Superior temporal gyrus (tissue), 1 donor: ENCODE data around the gene RNF157.
"Not testable (repeated sequence)": the region's sequence is repeated elsewhere in the genome, so short reads cannot be mapped to it uniquely, and the experiment has no call there.

ENCODE experiments used
- DNase-seq: peaks from one replicate; pipeline ENCODE4 v3.0.0-alpha.2; 2016; ENCODE audit errors: extremely low spot score

RNF157 gene

DNA sequence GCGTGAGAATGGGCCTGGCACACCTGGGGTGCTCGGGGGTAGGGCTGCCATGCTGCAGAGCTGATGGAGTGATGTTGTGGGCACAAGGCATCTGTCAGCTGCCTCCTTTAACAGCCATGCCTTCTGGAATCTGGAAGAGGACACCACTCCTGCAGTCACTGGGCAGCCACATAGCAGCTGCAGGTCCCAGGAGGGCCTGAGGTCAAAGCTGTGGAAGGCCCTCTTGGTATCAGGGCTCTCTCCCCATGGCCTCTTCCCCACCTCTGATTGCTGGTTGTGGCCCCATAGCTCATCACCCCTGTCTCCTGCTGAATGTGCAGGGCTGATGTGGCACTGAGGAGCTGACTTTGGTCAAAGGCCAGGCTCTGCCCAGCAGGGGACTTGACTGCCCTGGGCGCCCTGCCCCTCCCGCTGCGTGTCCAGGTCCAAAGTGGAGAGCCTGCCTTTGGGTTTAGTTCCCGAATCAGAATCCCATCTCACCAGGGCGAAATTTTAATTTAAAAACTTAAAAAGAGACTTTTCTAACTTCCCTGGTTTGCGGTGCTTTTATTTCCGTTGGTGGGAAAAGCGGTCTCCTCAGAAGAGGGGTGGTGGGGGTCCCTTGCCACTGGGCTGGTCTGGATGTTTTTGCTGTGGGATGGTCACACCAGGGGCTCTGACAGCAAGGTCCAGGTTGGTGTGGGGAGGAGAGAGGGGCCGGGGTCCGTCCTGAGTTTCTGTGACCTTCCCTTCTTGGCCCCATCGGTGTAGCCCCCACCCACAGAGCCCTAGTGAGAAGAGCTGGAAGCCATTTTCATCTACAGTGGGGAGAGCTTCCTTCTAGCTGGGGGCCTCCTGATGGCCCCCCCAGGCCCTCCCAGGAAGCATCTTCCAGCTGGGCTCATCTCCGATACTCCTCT, 30.7 kb upstream of the RNF157 start:
- DNase-seq = no peak

DNA sequence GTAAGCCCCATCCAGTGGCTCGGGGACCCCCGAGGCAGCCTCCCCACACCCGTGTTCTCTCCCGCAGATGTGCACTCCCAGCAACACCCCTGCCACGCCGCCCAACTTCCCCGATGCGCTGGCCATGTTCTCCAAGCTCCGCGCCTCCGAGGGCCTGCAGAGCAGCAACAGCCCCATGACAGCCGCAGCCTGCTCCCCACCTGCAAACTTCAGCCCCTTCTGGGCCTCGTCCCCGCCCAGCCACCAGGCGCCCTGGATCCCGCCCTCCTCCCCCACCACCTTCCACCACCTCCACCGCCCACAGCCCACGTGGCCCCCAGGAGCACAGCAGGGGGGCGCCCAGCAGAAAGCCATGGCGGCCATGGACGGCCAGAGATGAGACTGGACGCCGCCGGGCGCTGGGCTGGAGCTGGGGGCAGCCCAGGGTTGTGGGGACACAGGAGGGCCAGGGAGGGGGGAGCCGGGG, 29.9 kb upstream of the RNF157 start:
- DNase-seq = no peak

DNA sequence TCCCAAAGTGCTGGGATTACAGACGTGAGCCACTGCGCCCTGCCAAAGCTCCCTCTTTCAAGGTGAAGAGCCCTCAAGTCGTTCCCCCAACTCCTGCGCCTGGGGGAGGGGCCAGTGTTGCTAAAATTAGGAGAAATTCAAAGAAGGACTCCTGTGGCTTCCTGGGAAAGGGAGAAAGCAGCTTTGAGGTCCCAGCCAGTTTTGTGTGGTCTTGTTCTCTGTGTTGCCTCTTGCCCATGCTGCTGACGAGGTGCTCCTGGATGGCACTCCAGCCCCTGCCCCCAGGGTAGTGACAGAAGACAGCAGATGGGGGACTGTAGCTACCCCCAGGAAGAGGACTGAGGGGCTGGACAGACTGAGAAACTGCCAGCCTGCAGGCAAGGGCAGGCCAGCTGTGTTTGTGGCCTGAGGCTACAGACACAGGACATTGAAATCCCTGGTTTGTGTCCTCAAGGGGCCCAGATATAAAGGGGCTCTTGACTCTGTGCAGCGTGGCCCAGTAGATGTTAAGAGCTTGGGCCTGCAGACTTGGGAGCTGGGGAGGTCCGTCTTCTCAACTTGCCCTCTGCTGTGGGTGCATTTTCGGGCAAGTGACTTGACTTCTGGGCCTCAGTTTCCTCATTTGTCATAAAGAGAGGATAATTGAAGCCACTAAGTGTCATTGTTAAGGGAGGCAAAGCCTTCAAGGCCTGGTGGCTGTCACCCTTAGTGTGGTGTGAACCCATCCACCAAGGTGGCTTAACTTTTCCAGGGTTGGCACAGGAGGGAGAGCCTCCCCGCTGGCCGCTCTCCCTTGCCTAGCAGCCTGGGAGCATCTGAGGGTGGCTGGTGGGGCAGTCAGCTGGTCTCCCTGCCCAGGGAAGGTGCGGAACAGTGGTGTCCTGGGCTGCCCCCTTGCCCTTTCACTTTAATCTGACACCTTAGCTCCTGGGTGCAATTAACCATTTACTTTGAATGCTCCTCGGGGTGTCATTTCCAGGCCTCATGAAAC, 29.0 kb upstream of the RNF157 start:
- no peak for DNase-seq

DNA sequence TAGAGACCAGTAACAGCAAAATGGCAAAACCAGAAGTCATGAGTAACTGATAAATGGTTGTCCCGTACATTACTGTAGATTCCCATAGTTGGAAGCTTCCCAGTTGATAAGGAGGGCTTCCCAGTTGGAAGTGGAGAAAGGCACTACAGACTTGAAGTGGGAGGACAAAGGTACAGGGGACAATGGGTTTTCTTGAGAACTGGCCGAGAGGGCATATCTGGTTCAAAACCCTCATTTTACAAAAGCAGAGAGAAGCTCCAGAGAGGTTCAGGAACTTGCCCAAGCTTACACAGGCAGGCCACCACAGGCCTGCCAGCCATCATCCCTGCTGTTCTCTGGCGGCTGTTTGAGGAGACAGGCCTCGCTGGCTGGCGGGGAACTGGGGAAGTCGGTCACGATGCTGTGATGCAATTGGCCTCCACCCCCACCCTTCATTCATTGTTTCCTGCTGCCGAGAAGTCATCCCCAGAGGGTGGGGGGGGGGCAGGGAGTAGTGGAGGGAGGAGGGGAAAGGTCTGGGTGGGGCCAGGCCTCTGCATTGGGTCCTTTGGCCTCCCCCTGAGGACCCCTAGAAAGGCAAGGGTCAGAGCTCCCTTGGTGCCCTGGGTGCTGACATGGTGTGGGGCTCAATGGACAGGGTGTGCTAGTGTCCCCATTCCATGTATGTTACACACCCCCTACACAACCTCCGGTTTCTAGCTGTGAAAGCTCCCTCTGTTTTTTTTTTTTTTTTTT, 27.9 kb upstream of the RNF157 start:
- peak; percentile 71 for DNase-seq

DNA sequence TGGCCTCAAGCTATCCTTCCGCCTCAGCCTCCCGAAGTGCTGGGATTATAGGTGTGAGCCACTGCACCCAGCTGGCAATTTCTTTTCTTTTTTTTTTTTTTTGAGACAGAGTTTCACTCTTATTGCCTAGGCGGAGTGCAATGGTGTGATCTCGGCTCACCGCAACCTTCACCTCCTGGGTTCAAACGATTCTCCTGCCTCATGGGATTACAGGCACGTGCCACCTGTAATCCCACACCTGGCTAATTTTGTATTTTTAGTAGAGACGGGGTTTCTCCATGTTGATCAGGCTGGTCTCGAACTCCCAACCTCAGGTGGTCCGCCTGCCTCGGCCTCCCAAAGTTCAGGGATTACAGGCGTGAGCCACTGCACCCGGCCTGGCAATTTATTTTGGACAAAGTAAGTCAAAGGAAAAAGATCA, 27.3 kb upstream of the RNF157 start:
- DNase-seq = not testable (repeated sequence)

DNA sequence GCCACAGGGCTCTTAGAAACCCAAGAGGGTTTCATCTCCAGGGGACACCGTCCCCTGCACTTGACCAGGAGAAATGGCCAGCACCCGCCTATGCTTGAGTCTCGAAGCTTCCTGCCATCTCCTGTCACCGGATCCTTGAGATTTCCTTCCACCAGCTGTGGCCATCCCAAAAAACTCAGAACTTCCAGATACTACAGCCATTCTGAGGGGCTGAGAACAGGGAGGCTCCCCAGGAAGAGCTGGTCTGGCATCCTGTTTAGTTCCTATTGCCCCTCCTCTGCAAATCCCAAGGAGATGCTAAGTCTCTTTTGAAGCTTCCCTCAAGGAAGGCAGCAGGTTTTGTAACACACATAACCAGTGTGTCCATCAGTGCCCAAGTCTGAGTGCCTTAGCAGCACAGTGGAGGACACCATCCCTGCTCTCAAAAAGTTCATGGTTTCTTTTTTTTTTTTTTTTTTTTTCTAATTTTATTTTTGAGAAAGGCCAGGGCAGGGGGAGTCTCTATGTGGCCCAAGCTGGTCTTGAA, 26.8 kb upstream of the RNF157 start:
- DNase-seq = no peak

DNA sequence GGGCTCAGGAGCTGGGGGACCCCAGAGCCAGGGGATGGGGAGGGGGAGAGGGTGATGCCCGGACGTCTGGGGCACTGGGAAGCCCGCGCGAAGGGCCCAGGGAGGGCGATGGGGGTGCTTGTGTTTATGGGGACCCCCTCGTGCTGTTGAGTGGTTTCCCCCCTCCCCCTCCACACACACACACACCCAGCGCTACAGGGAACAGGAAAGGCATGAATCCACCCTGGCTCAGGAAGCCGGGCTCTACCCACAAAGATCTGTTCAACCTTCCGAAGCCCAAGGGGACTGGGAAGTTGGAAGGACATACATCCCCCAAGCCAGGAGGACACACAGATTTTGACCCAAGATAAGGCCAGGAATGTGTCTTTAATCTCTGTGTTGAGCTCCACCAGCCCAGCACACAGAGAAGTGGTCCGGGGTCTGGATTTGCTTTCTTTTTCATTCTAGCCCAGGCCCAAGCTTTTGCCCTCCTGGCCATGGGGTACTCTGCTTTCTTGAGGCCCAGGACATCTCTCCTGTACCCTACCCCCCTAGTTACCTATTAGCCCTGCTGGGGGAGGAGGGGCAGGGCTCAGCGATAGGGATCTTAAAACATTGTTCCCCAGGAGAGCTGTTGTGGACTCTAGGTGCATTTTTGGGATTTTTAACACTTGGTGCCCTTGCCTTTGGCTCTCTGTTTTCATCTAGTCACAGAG, 26.1 kb upstream of the RNF157 start:
- DNase-seq = no peak

DNA sequence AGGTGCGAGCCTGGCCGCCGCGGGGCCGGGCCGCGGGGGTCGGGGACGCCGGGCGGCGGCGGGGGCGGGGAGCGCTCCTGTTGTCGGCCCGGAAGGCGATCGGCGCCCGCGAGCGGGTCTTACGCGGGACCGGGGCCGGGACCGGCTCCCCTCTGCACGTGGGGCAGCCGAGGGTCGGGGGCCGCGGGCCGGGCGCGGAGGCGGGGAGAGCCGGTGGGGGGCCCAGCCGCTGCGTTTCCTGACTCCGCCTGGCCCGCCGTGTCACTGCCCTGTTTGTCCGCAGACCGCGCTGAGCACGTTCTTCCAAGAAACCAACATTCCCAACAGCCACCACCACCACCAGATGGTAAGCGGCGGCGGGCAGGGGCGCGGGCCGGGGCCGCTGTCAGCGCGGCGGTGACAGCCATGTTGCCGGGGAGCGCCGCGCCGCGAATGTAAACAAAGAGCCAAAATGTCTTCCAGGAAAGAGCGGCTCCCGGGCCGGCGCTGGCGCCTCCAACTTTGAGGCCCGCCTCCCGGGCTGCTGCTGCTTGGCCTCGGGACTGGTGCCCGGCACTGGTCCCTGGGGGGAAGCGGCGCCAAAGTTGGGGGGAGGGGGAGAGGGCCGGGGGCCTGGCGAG, 25.4 kb upstream of the RNF157 start:
- no peak for DNase-seq

DNA sequence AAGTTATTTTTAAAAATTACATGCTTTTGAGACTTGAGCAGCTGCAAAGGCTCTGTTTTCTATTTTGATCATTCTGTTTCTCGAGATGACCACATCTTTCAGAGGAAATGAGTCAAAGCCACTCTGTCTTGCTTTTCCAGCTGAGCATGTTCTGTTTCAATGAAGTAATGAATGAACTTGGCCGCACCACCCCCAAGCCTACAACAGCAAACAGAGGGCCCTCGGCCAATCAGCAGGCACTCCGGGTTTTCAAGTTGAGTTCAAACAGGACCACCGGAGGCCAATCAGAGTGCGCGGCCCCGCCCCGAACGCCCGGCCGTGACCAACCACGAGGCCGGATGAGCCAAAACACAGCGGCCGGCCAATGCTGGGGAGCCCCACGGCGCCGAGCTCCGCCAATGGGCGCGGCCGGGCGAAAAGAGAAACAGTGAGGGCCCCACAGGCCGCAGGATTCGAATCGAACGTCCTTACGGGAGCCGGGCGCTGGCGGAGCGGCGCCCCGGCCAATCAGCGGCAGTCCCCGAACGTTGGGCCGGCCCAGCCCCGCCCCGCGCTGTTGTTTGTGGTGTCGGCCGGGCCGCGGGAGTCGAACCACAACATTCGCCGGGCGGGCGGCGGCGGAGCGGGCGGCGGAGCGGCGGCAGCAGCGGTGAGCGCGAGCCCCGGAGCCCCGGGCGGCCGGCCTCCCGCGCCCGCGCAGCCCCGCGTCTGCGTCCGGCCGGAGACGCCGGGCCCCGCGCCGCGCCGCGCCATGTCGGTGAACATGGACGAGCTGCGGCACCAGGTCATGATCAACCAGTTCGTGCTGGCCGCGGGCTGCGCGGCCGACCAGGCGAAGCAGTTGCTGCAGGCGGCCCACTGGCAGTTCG, 24.7 kb upstream of the RNF157 start, which contains the start of gene UBALD2:
TSS of gene UBALD2 (plus strand) at position 594 of the 869 bp plus-strand sequence. CDS start at position 752, 158 bp downstream.
- peak; percentile 99 for DNase-seq

DNA sequence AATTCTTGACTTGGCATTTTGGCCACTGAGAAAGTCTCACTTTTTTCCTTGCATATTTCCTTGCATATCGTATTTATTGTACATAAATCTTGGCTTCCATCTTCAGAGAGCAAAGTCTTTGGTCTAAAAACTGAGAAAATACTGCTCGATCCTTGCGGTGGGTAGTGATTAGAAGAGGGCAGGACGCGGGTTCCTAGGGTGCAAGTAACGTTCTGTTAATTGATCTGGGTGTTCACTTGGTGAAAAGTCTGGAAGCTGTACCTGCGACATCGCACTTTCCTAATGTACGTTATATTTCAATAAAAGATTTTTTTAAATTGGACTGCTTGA, 24.1 kb upstream of the RNF157 start:
- DNase-seq = no peak

DNA sequence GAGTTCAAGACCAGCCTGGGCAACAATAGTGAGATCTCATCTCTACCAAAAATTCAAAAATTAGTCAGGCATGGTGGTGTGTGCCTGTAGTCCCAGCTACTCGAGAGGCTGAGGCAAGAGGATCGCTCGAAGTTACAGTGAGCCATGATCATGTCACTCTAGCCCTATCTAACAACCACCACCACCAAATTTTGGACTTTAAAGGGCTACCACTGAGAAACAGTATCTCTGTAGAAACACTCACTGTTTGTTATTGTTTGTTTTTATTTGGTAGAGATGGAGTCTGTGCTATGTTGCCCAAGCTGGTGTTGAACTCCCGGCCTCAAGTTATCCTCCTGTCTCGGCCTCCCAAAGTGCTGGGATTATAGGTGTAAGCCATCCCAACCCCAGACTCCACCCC, 23.6 kb upstream of the RNF157 start:
- no peak for DNase-seq

DNA sequence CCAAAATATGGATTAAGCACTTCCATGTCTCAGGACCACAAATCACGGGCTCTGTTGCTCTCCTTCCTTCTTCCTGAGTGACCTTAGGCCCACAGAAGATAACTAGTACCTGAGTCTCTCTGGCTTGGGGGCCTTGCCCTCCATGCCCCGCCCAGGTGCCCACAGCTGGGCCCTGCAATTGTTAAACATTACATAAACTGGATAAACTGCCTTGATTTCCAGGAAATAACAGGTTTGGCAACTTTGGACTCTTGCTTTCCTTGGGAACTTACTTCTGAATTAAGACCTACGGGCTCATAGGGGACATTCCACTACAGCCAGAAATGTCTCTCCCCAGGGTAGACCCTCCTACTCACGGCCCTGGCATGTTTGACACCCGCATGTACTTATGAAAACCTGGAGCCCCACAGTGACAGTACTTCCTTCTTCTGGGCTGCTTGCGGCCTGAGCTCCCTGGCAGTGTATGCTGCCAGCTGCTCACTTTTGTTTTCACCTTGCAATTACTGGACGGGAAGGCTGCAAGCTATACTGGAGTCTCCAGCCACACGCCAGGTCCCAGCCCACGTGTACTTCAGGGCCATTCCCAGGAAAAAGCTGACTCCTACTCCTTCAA, 22.5 kb upstream of the RNF157 start:
- no peak for DNase-seq

DNA sequence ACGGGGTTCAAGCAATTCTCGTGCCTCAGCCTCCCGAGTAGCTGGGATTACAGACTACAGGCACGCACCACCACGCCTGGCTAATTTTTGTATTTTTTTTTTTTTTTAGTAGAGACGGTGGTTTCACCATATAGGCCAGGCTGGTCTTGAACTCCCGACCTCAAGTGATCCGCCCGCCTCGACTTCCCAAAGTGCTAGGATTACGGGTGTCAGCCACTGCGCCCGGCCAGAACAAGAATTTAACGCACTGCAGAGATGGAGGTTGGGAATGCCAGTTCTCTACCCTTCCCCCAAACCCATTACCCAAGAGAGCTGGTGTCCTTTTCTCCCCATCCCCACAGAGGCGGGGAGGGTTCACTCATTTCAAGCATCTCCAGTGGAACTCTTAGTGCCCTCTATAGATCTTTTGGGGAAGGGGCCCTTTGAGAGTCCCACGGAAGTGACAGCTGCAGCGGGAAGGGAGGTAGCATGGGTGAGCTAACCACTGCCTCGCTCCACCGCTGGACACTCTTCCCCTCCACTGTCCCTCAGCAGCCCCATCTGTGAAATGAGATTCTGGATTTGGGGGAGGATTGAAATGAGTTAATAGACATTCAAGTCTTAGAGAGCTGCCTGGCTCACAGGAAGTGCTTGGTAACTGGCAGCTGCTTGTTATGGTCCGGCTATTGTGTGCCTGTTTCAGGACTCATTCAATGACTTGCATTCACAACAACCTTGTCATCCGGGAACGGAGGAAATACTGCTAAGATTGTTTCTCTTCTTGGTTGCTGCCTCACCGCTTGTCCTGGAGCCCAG, 21.3 kb upstream of the RNF157 start:
- DNase-seq = no peak

DNA sequence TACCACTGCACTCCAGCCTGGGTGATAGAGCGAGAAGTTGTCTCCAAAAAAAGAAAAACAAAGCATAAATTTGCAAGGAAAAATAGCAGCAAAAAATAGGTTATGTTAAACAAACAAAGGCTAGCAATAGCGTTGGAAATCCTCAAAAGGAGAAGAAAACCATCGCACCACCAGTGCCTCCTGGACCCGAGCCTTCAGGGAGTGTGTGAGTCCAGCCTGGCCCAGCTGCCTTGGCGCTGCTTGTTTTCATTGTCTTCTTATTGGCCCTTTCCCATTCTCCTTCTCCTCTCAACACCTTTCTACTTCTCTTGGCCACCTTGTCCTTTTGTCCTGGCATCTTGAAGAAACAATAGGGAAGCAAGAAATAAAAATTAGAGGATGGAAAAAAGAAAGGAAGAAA, 20.4 kb upstream of the RNF157 start:
- no peak for DNase-seq

DNA sequence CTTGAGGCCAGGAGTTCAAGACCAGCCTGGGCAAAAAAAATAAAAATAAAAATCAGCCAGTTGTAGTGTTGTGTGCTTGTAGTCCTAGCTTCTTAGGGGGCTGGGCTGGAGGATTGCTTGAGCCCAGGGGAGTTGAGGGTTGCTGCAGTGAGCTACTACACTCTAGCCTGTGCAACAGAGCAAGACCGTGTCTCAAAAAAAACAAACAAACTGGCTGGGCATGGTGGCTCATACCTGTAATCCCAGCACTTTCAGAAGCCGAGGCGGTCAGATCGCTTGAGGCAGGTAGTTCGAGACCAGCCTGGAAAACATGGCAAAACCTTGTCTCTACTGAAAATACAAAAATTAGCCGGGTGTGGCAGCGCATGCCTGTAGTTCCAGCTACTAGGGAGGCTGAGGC, 19.9 kb upstream of the RNF157 start:
- DNase-seq = no peak

DNA sequence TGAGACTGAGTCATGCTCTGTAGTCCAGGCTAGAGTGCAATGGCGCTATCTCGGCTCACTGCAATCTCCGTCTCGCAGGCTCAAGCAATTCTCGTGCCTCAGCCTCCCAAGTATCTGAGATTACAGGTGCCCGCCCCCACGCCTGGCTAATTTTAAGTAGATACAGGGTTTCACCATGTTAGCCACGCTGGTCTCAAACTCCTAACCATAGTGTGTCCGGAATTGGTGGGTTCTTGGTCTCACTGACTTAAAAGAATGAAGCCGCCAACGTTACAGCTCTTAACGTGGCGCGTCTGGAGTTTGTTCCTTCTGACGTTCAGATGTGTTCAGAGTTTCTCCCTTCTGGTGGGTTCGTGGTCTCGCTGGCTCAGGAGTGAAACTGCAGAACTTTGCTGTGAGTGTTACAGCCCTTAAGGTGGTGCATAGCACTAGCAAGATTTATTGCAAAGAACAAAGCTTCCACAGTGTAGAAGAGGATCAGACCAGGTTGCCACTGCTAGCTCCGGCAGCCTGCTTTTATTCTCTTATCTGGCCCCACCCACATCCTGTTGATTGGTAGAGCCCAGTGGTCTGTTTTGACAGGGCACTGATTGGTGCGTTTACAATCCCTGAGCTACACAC, 16.2 kb upstream of the RNF157 start:
- DNase-seq = not testable (repeated sequence)

DNA sequence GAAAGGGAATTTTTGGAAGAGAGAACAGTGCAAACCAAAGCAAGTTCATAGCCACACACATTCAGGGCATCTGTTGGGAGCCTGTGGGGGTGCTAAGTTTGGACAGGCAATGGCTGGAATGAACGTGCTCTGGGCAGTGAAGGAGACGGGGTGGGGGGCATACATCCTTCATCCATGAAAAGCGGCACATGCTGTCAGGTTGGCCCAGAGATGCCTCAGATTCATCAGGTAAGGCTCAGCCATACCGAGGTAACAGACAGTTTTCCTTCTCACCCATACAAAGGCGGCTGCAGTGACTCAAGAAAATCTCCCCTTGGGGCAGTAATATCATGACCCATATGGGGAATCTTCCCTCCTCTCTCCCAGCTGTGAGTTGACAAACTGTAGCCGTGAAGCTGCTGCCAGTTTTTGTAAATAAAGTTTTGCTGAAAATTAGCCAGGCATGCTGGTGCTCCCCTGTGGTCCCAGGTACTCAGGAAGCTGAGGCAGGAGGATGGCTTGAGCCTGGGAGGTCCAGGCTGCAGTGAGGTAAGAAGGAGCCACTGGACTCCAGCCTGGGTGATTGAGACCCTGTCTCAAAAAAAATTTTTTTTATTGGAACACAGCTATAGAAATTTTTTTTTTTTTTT, 15.6 kb upstream of the RNF157 start:
- no peak for DNase-seq
